Astrocyte (in vitro differentiated cells and primary cell): Measurements from ENCODE around the gene TOR1AIP1.

Source experiments
- CTCF ChIP-seq: IDR thresholded peaks from 2 replicates; pipeline ENCODE4 v1.5.1; 2011; ENCODE audit warnings: low read depth, mild to moderate bottlenecking, inconsistent platforms, low read length, moderate library complexity; ENCODE audit not compliant: insufficient read depth
- EZH2 ChIP-seq: IDR thresholded peaks from 2 replicates; pipeline ENCODE4 v1.6.1; 2012; ENCODE audit warnings: mild to moderate bottlenecking, low read length, inconsistent platforms; ENCODE audit not compliant: insufficient read depth

- no peak for TF ChIP-seq CTCF
- TF ChIP-seq EZH2 = no peak
Observed at GRCh38 chr1:179865377-179865776, 16.7 kb upstream of the TOR1AIP1 start.
